Right ventricle myocardium superior (tissue), 1 donor: Measurements from ENCODE around the gene DEPP1. TPM values are rescaled to one million over a fixed set of nuclear protein-coding genes. Genes with fewer than 3 reads are reported as not detected.
A peak's percentile ranks its signal among the peaks of the same experiment; 100 is the strongest.

Experiments
- ATAC-seq: fragments of 200-7000 bp; cut with Tn5 transposase; one replicate; pipeline ENCODE4 v1.9.1; 2020; ENCODE audit warnings: mild to moderate bottlenecking; ENCODE audit not compliant: poor library complexity
- DNase-seq: peaks from one replicate; pipeline ENCODE4 v3.0.0-alpha.2; 2020
- intact Hi-C: fragments of 100-400 bp; cut with DNase I; formaldehyde crosslinking; loops from one replicate; pipeline ENCODE4 v1.11.2; 2022
- total RNA-seq: library from RNA; stranded (reverse); fragmentation: NEBNext Ultra II Directional; extraction: Animal tissue kit (Norgen Biotek cat#: 25700); gene quantifications from one replicate; pipeline ENCODE4 v1.2.1, GENCODE V29; 2021
- donor health status: DM: no; HTN: yes; CAD: no; lungs with severe emphysema.

Gene DEPP1
- total RNA-seq, 1 donor from 2014 or later = 35.1 TPM

DNA sequence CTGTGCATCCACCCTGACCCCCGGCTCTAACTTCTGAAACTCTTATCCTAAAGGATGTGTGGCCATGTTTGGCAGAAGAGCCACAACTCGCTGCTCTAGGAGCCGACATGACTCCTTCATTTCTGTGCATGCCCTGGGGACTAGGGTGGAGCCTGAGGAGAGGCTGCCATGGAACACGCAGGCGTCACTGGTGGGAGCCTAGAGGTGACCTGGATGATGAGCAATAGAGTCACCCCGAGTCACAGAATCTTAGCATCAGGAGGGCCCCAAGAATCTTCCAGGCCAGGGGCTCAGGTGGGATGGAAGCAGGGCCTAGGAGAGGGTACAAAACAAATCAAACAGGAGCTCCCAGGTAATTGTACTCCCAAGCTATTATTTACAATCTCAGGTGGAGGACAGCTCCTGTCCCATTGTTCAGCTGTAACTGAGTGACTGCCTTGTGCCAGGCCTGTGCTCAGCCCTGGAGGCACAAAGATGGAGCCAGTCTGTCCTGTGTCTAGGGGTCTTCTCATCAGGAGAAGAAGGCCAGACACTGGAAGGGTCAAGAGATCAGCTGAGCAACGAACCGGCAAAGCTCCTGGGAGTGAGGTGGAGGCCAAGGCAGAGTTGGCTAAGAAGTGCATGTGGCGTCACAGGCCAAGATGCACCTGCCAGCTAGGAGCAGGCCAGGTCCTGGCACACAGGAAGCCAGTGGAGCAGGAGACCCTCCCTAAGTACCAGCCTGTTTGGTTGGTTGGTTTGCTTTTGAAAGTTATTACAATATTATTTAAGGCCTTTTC is 16.3 kb upstream of the DEPP1 start:
- intact Hi-C loops = loop anchor here (5.0 kb wide), 1 partner anchor 63 kb away; no protein-coding TSS in a partner anchor
- ATAC-seq = no peak
- no peak for DNase-seq

DNA sequence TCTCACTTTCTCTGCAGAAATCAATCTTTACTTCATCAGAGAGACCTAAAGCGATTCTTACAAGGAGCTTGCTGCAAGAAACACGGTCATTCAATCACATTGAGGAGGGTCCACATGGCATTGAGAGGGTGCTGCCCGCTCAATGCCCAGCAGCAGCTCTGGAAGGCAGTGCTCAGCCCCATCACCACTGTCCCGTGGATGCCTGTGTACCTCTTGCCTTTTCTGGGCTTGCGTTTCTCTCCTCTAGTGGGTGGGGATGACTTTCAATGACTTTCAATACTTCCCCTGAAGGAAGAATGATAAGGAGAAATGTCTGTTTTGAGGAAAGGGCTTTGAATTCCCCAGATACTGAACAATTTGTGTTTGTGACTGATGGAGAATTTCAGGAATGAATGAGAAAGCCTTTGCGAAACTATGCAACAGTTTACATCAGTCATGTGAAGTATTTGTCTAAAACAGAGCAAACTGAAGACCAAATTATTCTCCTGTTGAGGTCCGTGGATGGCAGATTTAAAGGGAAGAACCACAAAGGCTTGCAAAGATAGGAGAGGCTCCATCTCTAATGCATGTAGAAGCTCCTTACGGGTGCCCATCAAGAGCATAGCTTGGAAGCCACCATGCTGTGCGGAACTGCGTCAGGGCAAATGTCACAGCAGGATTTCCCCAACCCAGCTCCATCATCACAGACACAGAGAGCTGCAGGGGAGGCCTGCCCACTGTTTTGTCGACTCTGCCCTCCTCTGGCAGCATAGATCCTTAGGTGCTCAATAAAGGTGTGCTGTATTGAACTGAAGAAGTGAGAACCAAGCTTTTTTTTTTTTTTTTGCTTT is 15.5 kb upstream of the DEPP1 start:
- DNase-seq = no peak
- no peak for ATAC-seq
- intact Hi-C loops = loop anchor here (5.0 kb wide), 1 partner anchor 62 kb away; no protein-coding TSS in a partner anchor

DNA sequence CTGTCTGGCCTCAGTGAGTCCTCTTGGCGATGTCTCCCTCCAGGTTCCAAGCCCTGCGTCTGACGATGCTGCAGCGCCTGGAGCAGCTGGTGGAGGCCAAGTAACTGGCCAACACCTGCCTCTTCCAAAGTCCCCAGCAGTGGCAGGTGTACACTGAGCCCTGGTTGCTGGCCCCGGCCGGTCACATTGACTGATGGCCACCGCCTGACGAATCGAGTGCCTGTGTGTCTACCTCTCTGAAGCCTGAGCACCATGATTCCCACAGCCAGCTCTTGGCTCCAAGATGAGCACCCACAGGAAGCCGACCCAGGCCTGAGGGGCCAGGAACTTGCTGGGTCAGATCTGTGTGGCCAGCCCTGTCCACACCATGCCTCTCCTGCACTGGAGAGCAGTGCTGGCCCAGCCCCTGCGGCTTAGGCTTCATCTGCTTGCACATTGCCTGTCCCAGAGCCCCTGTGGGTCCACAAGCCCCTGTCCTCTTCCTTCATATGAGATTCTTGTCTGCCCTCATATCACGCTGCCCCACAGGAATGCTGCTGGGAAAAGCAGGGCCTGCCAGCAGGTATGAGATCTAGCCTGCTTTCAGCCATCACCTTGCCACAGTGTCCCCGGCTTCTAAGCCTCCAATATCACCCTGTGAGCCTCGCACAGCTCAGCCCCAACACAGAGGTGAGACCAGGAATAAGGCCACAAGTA is 14.8 kb upstream of the DEPP1 start:
- ATAC-seq (no peak), DNase-seq (no peak)
- intact Hi-C loops = loop anchor here (5.0 kb wide), 1 partner anchor 61 kb away; no protein-coding TSS in a partner anchor

DNA sequence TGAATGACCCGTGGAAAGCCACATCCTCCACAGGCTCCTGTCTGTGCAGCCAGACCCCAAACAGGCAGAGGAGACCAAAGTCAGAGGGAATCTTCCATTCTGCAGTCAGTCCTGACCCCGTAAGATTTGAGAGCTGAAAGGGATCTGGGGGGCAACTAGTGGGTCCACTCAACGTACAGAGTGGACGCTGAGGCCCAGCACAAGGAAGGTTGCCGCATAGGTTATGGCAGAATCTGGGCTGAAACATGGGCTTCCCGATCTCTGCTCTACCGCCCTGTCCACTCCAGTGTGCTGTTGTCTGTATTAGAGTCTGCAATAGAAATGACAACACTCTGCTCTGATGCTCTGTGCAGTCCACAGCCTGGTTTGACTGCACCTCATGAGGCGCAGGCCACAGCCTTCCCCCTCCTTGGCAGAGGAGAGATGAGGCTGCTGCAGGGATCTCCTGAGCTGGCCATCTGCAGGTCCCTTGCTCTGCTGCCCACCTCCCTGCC is 14.2 kb upstream of the DEPP1 start:
- DNase-seq (no peak), ATAC-seq (no peak)
- intact Hi-C loops = loop anchor here (5.0 kb wide), 1 partner anchor 60 kb away; no protein-coding TSS in a partner anchor

DNA sequence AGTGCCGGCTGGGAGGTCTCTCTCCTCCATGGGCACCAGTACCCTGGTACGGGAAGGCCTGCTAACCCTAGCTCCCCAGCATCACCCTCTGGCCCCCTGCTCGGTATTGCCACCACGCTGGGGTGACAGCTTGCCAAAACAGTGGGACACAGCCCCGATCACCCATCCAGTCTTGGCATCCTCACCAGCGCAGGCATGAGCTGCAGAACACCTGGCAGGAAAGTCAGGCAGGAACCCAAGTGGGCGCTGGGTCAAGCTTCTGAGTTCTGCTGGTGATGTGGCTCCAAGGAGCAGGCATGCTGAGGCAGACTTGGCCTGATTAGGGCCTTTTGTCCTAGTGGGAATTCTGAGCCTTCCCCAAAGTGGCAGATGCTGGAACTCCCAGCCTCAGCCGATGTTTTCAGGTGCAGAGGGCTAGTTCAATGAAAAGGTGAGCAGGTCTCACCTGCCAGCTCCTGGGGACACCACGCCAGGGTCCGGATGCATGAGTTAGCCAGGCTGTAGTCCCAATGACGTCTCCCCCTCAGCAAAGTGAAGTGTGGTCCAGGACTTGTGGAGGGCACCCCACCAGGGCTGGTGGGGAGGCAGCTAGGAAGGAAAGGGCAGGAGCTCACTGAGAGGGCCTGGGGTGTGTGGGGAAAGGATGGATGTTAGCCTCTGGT is 13.6 kb upstream of the DEPP1 start:
- ATAC-seq = peak; percentile 25
- DNase-seq = peak; percentile 81
- intact Hi-C loops = loop anchor here (5.0 kb wide), 1 partner anchor 60 kb away; no protein-coding TSS in a partner anchor

DNA sequence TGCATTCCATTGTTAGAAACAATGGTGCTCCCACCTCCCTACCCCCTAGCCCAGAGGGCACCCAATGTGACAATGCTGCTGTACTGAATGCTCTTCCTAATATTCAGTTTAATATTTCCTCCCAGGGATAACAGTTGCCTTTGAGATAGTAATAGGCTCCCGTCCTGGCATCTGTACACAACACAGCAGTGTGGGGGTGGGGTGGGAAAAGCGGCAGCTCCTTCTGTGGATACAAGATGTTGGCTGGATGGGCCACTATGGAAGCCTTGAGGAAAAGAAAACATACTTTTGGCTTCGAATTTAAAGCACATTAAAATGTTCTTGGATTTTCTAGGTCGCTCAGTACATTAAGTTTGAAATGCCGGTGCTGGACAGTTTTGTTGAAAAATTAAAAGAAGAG is 13.0 kb upstream of the DEPP1 start:
- ATAC-seq (no peak), DNase-seq (peak; percentile 53)
- intact Hi-C loops = loop anchor here (5.0 kb wide), 1 partner anchor 59 kb away; no protein-coding TSS in a partner anchor

DNA sequence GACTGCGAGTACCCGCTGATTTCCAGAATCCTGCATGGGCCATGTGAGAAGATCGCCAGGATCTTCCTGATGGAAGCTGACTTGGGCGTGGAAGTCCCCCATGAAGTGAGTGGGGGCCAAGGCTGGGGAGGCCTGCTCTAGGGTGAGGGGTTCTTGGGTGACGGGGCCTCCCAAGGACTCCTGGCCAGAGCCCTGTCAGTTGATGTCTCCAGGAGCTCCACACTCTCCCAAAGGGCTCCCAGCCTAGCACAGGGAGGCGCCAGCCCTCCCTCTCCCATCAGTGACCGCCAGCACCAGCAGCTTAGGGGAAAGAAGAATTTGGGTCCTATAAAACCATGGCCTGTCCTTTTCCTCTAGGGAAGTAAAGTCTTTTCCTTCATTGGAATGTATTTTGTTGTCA is 12.4 kb upstream of the DEPP1 start:
- no peak for DNase-seq
- intact Hi-C loops = loop anchor here (5.0 kb wide), 1 partner anchor 59 kb away; no protein-coding TSS in a partner anchor

DNA sequence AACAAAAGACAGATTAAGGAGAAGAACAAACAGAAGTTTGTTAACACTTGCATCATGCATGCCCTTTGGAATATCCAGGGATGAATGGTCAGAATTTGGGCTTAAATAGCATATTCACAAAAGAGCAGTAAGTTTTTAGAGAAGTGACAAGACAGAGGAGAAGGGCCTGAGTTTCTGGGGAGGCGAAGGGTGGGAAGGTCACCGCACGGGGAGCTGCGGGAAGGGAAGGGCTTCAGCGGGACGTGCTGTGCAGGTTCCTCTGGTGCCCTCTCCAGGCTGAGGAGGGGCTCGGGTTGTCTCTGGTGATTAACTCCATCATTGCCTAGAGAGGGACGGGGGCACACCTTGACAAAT is 11.7 kb upstream of the DEPP1 start:
- DNase-seq (peak; percentile 47), ATAC-seq (peak; percentile 45)
- intact Hi-C loops = loop anchor here (5.0 kb wide), 1 partner anchor 58 kb away; no protein-coding TSS in a partner anchor

More for the DNA sequence above, 12.4 kb upstream of the DEPP1 start:
- ATAC-seq = no peak

DNA sequence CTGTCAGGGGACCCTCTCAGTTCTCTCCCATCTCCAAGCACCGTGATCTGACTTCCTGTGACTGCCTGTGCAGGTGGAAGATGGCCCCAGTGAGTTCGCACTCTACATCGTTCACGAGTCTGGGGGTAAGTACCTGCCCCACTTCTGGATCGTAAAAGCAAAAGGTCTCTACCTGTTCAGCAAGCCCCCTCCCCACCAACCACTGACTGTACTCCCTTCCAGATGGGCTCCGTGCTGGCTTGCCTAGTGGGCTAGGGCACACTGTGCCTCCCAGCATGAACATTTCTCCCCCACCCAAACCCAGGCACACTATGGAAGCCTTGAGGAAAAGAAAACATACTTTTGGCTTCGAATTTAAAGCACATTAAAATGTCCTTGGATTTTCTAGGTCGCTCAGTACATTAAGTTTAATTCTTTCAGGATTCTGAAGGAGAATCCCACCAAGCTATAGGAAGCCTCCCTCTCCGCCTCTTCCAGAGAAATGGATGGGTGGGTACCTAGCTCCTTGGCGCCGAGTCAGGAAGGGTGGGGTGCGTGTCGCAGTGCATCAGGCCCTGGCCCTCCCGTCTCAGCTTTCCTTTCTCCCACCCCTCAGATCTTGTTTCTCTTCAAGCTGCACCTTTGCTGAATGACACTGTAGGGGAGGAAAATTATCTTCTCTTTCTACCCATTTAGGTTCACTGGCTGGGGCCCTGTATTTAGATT is 11.1 kb upstream of the DEPP1 start:
- ATAC-seq (no peak), DNase-seq (peak; percentile 62)
- intact Hi-C loops = loop anchor here (5.0 kb wide), 1 partner anchor 57 kb away; no protein-coding TSS in a partner anchor

DNA sequence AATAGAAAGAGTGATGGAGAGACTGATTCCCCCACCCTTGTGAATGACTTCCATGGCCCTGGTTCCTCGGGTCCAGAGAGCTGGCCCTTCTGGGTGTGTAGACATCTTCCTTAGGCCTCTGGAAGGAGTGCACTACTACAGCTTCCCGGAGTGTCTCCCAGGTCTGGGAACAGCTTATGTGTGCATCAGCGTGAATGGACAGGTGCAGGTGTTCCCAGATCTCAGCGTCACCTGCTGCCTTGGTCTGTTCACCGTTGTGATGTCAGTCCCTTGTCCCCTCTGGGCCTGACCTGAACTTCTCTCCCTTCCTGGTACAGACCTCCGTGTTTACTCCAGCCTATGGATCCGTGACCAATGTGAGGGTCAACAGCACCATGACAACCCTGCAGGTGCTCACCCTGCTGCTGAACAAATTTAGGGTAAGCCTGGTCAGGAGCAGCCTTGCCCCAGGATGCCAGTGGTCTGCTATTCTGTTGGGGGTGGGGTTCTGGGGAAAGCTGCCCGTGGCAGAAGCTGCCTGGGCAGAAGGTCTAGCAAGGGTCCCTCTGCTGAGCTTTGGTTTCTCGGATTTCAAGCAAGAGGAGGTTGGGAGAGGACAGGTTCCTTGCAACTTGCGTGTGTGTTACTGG is 10.5 kb upstream of the DEPP1 start:
- ATAC-seq = no peak
- intact Hi-C loops = no loop called here
- no peak for DNase-seq

DNA sequence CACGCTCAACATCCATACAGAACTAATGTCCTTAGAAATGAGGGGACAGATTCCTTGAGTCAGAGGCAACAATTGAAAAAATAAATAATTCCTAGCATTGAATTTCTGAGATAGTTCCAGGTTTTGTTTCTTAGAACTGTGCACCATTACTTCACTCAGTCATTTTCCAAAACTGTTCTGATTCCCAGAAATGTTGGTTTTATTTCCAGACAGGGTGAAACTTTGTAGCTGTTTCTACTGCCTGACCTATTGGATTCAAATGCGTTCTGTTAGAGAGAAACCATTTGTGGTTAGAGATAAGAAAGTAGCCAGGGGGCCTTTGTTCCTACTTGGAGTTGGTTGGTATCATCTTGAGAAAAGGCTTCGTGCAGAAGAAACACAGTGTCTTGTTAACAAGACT is 8.1 kb upstream of the DEPP1 start:
- peak; percentile 5 for ATAC-seq
- intact Hi-C loops = no loop called here

DNA sequence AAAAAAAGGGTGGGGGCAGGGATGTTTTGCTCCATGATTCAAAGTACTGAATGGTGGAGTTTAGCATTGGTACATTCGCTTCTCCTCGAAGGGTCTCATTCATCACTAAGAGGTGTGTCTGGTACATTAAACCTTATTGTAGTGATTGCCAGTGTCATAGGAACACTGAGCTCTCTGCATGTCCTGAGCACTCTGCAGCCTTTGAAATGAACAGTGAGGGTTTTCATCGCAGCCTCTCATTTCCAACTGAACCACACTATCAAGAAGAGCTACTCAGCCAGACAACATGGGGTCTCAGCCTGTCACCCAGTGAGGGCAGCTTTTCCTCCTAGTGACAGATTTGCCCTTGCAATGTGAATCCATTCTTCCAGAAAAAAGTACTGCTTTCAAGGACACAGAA is 7.6 kb upstream of the DEPP1 start:
- no peak for ATAC-seq

More for the DNA sequence above, 8.1 kb upstream of the DEPP1 start:
- no peak for DNase-seq

DNA sequence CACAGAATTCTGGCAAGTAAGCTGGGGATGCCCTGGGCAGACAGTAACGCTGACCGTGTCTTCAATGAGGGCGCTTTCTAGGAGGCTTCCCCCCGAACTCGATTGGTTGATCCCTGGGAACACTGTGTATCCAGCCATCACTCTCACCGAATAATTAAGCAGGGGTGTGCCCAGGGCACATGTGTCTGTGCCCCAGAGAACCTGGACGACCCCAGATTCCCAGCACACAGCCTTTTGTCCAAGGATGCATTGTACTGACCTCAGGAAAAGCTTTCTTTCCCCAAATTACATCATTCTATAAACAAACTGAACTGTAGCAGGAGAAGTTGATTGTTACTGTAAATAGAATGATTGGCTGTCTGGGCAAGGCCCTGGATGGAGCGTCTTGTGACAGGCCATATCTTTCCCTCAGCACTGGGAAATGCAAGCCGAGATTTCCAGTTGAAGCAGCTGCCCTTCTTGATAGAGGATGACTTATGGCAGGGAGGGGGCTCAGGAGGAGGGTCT is 6.6 kb upstream of the DEPP1 start:
- ATAC-seq = peak; percentile 11
- intact Hi-C loops = no loop called here
- no peak for DNase-seq

More for the DNA sequence above, 7.6 kb upstream of the DEPP1 start:
- no peak for DNase-seq
- intact Hi-C loops = no loop called here

DNA sequence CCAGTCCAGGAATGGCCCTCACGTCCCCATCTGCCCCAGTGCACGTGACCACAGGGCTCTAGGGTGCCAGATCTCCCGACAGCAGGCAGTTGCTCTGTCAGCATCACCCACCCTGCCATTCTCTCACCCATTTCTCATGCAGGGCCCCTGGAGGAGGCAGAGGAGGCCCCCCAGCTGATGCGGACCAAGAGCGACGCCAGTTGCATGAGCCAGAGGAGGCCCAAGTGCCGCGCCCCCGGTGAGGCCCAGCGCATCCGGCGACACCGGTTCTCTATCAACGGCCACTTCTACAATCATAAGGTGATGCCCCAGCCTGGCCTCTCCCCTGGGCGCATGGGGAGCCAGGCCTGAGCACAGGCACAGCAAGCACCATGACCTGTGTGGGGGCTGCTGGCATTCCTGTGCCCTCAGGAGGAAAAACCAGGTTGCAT is 6.1 kb upstream of the DEPP1 start:
- ATAC-seq (peak; percentile 7), DNase-seq (no peak)
- intact Hi-C loops = no loop called here

DNA sequence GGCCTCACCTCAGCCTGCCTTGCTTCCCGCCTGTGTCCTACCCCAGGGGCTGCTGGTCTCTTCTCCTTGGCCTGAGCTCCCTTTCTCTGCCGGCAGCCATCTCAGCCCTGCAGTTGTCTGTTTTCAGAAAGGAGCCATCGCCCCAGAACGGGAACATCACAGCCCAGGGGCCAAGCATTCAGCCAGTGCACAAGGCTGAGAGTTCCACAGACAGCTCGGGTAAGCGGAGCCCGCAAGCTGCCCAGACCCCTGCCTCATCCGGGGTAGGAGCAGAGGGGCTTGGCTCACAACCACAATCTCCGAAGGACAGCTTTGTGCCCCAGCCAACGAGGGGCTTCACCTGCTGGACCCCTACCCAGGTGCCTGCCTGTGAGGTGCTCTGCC is 5.3 kb upstream of the DEPP1 start:
- intact Hi-C loops = no loop called here
- DNase-seq (no peak), ATAC-seq (no peak)

DNA sequence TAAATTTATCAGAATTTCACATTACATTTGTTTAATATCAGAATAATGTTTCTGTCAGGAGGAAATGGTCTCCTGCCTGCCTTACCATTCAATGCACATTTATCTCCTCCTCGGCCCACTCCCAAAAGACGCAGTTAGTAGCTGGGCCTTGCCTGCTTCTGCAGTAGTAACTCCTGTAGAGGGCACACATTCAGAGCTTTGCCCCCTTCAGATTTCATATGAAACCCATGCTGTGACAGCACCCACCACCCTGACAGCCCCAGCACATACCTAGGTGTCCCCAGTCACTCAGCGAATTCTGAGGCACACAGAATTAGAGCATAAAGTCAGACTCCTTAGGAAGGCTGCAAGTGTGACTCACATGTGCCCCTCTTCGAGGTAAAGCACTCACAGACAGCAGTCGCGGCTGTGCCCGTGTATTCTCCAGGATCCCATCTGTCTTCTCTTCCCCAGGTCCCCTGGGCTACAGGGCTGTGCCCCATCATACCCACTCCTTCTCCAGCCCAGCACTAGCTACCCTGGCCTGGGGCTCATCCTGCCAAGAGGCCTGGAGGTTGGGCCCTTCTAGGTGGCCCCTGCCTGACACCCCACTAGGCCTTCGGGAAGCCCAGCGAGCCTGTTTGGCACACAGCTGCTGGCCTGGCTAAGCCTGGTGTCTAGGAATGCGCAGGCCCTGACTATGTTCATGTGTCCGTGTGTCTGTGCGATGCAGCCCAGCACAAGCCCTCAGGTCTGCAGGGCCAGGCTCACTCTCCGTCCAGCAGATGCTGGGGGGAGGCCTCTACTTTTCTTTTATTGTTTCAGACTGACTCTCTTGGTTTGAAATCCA is 4.7 kb upstream of the DEPP1 start:
- intact Hi-C loops = no loop called here
- ATAC-seq = no peak
- no peak for DNase-seq
